MCF 10A (cell line): ENCODE results near the gene MTSS2. TPM values are rescaled to one million over a fixed set of nuclear protein-coding genes. Genes with fewer than 3 reads are reported as not detected.
"Not testable (repeated sequence)": the region's sequence is repeated elsewhere in the genome, so short reads cannot be mapped to it uniquely, and the experiment has no call there.

ENCODE experiments used
- BruUV-seq: library from RNA; stranded (reverse); fragments of 400-500 nt; replicated peaks from 2 replicates; lab custom pipeline; 2021; lab: Mats Ljungman, UMichigan
- CTCF ChIA-PET: fragments of 300-600 bp; sonication (Branson Sonifier 250); formaldehyde crosslinking; extraction: SDS; loops from one replicate; lab custom pipeline; 2021; ENCODE audit warnings: antibody characterized with exemption, inconsistent platforms; lab: Yijun Ruan, JAX
- POLR2A ChIA-PET: fragments of 300-600, 350-650 bp; sonication (Branson Sonifier 250); formaldehyde crosslinking; extraction: SDS; loops from one replicate; lab custom pipeline; 2020; ENCODE audit warnings: antibody characterized with exemption, inconsistent platforms; lab: Yijun Ruan, JAX
- DNase-seq: peaks from one replicate; pipeline ENCODE4 v3.0.0-alpha.2; 2018; ENCODE audit not compliant: unreplicated experiment
- H3K27ac Mint-ChIP-seq: one replicate; pipeline ENCODE4 v1.8.0; 2022; ENCODE audit warnings: mild to moderate bottlenecking, low read depth, mixed read lengths; ENCODE audit not compliant: unreplicated experiment
- H3K27me3 Mint-ChIP-seq: one replicate; pipeline ENCODE4 v1.8.0; 2022; ENCODE audit warnings: mixed read lengths; ENCODE audit not compliant: insufficient read depth, unreplicated experiment
- H3K36me3 Mint-ChIP-seq: one replicate; pipeline ENCODE4 v1.8.0; 2022; ENCODE audit warnings: mild to moderate bottlenecking, moderate library complexity, mixed read lengths; ENCODE audit not compliant: insufficient read depth, unreplicated experiment
- H3K4me1 Mint-ChIP-seq: one replicate; pipeline ENCODE4 v1.8.0; 2022; ENCODE audit warnings: mixed read lengths; ENCODE audit not compliant: insufficient read depth, unreplicated experiment
- H3K4me3 Mint-ChIP-seq: one replicate; pipeline ENCODE4 v1.8.0; 2022; ENCODE audit warnings: mild to moderate bottlenecking, moderate library complexity, mixed read lengths; ENCODE audit not compliant: unreplicated experiment
- H3K9me3 Mint-ChIP-seq: one replicate; pipeline ENCODE4 v1.8.0; 2022; ENCODE audit warnings: mixed read lengths; ENCODE audit not compliant: unreplicated experiment
- CTCF ChIP-seq: fragments of 200-600 bp; IDR thresholded peaks from one replicate; pipeline ENCODE4 v1.8.0; 2022; ENCODE audit warnings: antibody characterized with exemption, mild to moderate bottlenecking; ENCODE audit not compliant: unreplicated experiment
- intact Hi-C: fragments of 100-400 bp; cut with micrococcal nuclease; formaldehyde crosslinking; loops from 2 replicates; pipeline ENCODE4 v1.14.1; 2022
- total RNA-seq: library from RNA; stranded (reverse); gene quantifications from 2 replicates; pipeline ENCODE4 v1.2.3, GENCODE V29; 2022

MTSS2 gene
- total RNA-seq, 1 experiment from 2014 or later = 75.8 TPM

GRCh38 chr16:70675851-70676513, 9.9 kb downstream of the MTSS2 start:
- Mint-ChIP-seq H3K4me3 (no peak overlapping the region), H3K9me3 (no peaks in the 10 kb centered on the region), H3K4me1 (no peaks in the 10 kb centered on the region), H3K36me3 (peaks cover 73% of the 10 kb centered on the region), H3K27ac (peak overlapping the region; percentile 64), H3K27me3 (no peaks in the 10 kb centered on the region)
- POLR2A ChIA-PET = no interaction called here
- no peak for DNase-seq
- no TSS peak for BruUV-seq
- no peak for TF ChIP-seq CTCF
- intact Hi-C loops = no loop called here
- CTCF ChIA-PET = interaction anchor here (0.6 to 10.5 kb wide), 2 partner anchors 93 to 142 kb away, joined by 3 to 121 read pairs; no protein-coding TSS in a partner anchor

- DNase-seq = no peak
- BruUV-seq = no TSS peak
- Mint-ChIP-seq H3K27me3 (no peaks in the 10 kb centered on the region), H3K9me3 (no peaks in the 10 kb centered on the region), H3K4me3 (no peak overlapping the region), H3K36me3 (peaks cover 81% of the 10 kb centered on the region), H3K27ac (peak overlapping the region; percentile 90), H3K4me1 (no peaks in the 10 kb centered on the region)
- CTCF ChIA-PET = interaction anchor here (2.2 kb wide), 1 partner anchor 96 kb away, joined by 27 read pairs; no protein-coding TSS in a partner anchor
- intact Hi-C loops = no loop called here
- no peak for TF ChIP-seq CTCF
- POLR2A ChIA-PET = no interaction called here
Observed at GRCh38 chr16:70674221-70675014, 11.4 kb downstream of the MTSS2 start.

- H3K4me3 Mint-ChIP-seq, DNase-seq, H3K4me1 Mint-ChIP-seq, H3K9me3 Mint-ChIP-seq, H3K27ac Mint-ChIP-seq, BruUV-seq, intact Hi-C loops, H3K27me3 Mint-ChIP-seq: not testable (repeated sequence)
- POLR2A ChIA-PET = interaction anchor here (0.7 kb wide), 1 partner anchor 260 kb away, joined by 3 read pairs; no protein-coding TSS in a partner anchor
- CTCF ChIA-PET = interaction anchor here (1.7 kb wide), 1 partner anchor 98 kb away, joined by 7 read pairs; no protein-coding TSS in a partner anchor
- peaks cover 96% of the 10 kb centered on the region for H3K36me3 Mint-ChIP-seq
Observed at GRCh38 chr16:70670938-70671337, 14.9 kb downstream of the MTSS2 start.

GRCh38 chr16:70670175-70670574, 15.7 kb downstream of the MTSS2 start:
- Mint-ChIP-seq H3K4me3 (no peak overlapping the region), H3K4me1 (no peaks in the 10 kb centered on the region), H3K9me3 (no peaks in the 10 kb centered on the region), H3K27me3 (no peaks in the 10 kb centered on the region), H3K36me3 (peaks cover 98% of the 10 kb centered on the region), H3K27ac (no peak overlapping the region)
- BruUV-seq = no TSS peak
- ChIA-PET CTCF (interaction anchor here (1.7 to 4.9 kb wide), 2 partner anchors 16 to 99 kb away, joined by 7 to 27 read pairs; no protein-coding TSS in a partner anchor), POLR2A (no interaction called here)
- intact Hi-C loops = no loop called here
- DNase-seq = no peak
- TF ChIP-seq CTCF = no peak
